ENCODE results near the gene EBPL.
"Not testable (repeated sequence)": the region's sequence is repeated elsewhere in the genome, so short reads cannot be mapped to it uniquely, and the experiment has no call there.

Gene EBPL

DNA sequence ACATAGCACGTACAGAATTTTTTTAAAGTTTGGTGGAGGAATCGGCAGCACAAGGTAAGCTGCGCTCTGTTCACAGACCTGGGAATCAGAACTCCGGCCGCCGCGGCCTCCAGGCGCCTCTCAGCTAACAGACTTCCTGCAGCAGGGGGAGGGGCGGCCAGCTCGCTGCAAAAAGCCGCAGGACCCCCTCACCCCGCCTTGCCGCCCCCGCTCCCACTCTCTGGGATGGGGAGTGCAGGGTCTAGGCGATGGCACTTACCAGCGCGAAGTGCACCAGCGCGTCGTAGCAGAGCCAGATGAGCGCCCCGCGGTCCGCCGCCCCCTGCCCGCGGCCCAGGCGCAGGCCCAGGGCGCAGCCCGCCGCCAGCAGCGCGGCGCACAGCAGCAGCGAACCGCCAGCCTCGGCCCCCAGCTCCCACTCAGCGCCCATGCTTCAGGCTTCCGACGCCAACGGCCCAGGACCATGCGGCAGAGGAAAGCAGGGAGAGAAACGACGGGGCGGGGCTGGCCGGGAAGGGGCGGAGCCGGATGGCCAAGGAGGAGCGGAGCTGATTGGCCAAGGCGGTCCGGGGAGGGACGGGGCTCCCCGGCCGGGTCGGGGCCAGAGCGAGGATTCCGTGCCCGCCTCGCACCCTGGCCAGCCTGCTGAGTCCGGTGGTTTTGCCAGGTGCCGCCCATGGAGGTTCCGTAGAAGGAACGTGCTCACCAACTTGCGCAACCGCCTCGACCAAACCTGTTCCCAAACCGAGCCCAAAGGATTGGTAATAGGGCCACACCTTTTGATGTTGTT, at the start of gene EBPL:
Gene EBPL (minus strand): TSS at position 492 of the 790 bp plus-strand sequence. CDS start 62 bp downstream, at position 430.
- peak; percentile 76 to 78 for DNase-seq (ENCODE audit: low read depth in 2 of 2)

DNA sequence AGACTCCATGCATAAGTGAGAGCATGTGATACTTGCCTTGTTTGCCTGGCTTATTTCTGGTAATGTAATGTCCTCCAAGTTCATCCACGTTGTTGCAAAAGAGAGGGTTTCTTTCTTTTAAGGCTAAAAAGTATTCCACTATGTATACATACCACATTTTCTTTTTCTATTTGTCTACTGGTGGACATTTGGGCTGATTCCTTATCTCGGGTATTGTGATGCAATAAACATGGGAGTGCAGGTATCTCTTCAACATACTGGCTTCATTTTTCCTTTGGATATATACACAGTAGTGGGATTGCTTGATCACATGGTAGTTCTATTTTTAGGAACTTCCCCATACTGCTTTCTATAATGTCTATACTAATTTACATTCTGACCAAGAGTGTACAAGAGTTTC, 49.6 kb upstream of the EBPL start:
- no peak for DNase-seq (ENCODE audit: low read depth in 2 of 2)

DNA sequence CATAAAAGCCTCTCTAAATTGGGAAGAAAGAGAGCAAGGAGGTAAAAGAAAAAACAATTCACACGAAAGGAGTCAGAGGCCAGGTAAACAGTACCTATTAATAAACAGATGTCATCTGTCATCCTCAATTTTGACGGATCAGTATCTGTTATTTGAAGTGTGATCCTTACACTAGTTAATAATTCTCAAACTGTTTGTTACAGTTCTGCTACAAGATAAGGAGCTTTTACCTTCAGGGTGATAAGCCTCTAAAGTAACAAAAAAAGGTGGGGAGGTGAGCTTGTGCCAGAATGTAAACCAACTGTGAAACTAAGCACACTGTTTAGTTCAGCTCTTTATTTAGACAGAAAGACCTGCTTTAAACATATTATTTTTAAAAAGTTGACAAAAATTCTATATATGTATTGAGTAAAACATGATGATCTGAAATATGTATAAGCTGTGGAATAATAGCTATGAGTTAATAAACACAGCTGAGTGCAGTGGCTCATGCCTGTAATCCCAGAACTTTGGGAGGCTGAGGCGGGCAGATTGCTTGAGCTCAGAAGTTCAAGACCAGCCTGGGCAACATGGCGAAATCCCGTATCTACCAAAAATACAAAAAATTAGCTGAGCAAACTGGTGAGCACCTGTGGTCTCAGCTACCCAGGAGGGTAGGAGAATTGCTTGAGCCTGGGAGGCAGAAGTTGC, 48.4 kb upstream of the EBPL start:
- DNase-seq (ENCODE audit: low read depth in 2 of 2) = no peak

DNA sequence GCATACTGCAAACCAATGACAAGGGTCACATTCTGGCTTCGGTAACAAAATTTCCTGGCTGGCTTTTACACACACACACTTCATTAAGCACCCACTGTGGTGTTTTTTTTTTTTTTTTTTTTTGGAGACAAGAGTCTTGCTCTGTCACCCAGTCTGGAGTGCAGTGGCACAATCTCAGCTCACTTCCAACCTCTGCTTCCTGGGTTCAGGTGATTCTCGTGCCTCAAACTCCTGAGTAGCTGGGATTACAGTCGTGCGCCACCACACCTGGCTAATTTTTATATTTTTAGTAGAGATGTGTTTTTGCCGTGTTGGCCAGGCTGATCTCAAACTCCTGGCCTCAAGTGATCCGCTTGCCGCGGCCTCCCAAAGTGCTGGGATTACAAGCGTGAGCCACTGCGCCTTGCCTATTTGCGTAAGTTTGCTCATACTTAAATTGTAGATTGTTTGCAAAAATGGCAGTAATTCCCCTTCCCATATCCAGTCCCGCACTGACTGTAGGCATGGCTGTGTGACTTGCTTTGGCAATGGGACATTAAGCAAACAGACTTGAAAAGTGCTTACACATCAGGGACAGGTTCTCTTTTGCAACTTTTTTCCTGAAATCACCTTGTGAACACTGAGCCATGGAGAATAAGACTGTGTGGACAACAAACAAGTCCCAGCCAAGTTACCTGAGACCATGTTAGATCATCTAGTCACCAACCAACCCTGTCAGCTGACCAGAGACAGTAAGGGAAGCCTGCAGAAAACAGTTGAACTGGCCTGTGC, 42.1 kb upstream of the EBPL start:
- DNase-seq (ENCODE audit: low read depth in 2 of 2) = no peak

DNA sequence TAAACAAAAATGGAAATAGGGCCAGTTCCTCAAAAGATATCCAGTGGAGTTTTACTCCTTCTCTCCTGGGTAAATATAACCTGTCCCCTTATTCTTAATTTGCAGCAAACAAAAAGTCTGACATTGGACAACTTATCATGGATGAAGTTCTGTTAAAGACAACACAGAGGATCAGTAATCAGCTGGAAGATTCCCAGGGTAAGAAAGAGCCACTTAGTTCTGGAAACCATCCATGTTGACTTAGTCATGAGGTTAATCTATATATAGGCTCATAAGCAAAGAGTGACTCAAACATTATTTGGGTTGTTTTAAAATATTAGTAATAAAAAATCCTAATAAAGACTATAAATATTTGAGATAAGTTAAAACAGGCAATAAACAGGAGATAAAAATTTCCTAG, 40.5 kb upstream of the EBPL start:
- no peak for DNase-seq (ENCODE audit: low read depth in 2 of 2)

DNA sequence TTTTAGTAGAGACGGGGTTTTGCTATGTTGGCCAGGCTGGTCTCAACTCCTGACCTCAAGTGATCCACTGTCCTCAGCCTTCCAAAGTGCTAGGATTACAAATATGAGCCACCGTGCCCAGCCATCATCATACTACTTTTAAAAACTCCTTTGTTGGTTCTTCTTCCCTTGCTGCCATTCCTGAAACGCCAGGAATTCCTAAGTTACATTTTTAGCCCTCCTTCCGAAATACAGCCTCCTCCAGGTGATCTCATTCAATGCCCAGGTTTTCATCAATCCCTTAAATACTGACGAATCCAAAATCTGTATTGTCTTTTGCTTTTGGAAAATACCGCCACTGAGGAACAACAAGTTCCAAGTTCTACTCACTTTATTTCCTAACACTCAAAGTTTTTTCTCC, 25.3 kb upstream of the EBPL start:
- DNase-seq (ENCODE audit: low read depth in 2 of 2) = no peak

DNA sequence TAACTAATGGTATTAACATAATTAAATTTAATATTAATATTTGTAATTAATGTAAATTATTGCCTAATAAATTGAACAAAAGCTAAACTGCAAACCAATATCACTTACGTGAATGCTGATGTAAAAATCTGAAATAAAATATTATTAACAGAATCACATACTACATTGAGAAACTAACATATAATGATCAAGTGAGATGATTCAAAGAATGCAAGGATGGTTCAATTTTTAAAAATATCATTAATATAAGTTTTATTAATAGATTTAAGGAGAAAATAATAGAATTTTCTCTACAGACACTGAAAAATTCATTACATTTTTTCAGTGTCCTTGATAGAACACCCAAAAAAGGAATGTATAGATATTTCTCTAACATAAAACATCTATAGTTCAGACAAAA, 23.5 kb upstream of the EBPL start:
- DNase-seq (ENCODE audit: low read depth in 2 of 2) = no peak

DNA sequence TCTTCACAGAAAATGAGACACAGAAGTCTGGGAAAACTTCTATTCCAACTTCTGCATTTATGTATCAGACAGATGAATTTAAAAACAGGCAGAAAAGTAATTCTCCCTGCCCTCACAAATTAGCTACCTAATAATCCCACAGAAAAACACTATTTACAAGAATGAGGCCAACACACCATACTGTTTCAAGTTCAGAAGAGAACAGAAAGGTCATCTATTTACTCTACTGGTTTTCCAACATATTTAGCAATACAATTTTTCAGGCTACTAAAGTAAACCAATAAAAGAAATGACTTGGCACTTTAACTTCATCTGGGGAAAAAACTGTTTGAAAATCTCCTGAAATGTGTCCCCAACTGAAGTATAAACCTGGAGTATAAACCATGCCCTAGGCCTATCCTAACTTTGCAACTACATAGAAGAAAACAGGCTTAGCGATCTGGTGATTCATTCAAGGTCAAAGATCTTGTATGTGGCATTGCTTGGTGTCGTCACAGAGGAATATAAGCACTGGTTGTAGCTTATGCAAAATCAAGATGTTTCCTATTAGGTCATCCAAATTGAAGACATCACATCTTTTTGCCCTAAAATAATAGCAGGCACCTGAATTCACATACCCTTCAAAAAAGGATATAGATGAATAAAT, 20.1 kb upstream of the EBPL start:
- no peak for DNase-seq (ENCODE audit: low read depth in 2 of 2)

DNA sequence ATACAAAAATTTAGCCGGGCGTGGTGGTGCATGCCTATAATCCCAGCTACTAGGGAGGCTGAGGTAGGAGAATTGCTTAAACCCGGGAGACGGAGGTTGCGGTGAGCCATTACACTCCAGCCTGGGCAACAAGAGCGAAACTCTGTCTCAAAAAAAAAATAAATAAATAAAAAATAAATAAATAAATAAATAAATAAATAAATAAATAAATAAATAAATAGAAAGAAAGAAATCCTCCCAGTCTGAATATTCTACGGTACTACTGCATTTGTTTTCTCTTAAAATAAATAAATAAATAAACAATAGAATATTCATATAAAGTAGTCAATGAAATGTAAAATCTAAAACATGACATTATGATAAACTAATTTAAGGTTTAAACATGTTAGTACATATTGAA, 13.0 kb upstream of the EBPL start:
- not testable (repeated sequence) for DNase-seq (ENCODE audit: low read depth in 2 of 2)

DNA sequence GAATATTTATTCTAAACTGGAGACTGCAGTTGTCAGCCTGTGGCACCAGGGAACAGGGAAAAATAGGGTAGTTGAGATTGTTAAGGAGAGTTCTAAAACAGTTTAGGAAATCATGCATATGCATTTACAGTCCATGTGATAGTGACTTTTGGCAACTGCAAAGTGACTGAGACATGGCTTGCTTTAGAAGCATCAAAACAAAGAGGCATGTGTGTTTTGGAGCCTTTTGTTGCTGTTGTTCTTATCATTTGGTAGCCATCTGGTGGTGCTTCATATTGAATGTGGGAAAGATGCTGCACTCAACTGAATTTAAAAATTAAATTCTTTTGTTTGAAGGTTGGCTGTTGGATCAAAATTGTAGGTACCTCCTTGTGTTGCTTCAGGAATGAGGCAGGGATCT, 10.2 kb upstream of the EBPL start:
- DNase-seq (ENCODE audit: low read depth in 2 of 2) = no peak

DNA sequence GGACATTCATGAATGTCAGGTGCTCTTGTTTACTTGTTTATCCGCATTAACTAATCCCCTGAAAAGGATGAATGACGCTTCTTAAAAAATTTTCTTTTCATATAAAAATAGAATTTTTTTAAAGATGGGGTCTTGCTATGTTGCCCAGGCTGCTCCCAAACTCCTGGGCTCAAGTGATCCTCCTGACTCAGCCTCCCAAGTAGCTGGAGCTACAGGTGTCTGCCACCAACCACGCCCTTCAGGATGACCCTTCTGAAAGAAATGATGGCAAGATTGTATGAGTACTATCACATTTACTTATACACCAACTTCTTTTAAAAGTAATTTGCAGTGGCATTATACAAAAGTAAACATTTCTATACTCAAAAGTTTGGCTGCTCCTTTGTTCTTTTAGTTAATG, 6.2 kb upstream of the EBPL start:
- no peak for DNase-seq (ENCODE audit: low read depth in 2 of 2)

DNA sequence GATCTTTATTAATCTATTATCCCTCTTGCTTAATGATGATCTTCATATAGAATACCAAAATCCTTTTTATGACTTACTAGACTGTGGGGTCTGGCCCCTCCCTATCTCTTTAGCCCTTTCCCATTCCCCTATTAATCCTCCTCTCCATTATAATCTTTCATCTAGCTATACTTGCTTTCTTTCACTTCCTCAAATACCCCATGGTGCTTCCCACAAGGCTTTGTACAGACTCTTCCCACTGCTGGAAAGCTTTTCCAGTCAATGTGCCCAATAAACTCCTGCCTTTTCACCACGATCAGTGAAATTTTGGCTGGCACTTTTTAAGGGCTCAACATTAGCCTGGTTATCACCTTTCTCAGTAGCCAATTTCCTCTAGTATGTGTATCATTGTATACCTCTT, 3.2 kb upstream of the EBPL start:
- no peak for DNase-seq (ENCODE audit: low read depth in 2 of 2)

DNA sequence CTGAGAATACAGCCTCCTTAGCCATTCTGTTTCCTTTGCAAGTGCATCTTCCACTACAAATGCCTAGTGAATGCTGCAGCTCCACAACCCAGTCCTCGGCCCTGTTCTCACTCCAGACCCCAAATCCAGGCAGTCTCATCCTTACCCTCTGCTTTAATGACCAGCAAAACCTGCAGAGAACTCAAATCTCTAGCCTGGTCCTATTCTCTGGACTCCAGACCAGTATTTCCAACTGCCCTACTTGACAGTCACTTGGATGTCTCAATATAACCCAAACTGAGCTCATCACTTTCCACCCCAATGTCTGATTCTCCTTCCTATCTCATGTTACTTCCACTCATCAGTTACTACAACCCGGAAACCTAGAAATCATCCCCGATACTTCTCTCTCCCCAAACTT, 2.6 kb upstream of the EBPL start:
- DNase-seq (ENCODE audit: low read depth in 2 of 2) = no peak

DNA sequence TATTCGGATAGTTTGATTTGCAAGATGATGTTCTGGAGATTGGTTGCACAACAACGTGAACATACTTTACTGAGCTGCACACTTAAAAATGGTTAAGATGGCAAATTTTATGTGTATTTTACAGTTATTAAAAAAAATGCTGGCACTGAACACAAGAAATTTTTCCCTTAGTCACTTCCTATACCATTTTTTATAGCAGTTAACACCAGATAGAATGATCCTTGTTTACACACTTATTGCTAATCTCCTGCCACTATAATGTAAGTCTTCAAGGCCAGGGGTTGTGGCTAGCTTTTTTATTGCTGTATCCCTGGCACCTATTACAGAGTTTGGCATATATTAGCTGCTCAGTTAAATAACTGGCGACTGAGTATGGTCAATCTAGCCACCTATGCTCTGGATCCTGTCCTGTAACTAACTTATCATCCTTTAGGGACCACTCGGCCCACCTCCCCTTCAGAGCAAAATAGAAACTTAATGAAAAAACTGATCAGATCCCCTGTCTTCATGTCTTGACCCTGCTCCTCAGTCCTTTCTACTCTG, 2.0 kb upstream of the EBPL start:
- no peak for DNase-seq (ENCODE audit: low read depth in 2 of 2)

DNA sequence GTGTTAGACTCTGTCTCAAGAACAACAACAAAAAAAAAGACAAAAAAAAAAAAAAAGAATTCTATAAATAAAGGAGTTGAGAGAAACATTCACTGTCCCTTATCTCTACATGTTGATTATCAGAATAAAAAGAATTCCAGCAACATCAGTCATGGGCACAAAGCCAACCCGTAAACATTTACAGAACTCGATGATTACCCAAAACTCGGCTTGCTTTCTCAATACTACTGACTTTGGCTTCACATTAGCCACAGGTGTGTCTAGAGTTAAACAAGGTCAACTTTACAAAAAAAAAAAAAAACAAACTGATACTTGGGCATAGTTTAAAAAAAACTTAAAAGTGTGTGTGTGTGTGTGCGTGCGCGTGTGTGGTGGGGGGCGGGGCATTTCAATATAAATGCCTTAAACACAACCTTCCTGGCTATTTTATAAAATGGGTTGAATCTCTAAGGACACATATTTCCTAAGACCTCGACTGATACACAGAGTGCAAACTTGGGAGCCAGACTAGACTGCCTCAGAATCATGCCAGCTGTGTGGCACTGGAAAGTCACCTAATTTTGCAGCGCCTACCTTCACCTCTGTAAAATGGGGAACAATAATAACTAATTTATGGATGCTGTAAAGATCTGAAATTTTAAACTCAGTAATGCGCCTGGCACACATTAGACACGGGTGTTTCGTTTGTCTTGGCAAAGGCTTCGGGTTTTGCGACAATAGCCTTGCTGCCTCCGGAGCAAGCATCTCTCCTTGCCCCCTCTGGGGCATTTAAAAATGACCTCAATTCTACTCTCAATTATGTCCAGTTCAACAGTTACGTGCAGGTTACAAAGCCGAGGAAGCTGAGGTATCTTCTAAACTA, 922 bp downstream of the EBPL start:
- no peak for DNase-seq (ENCODE audit: low read depth in 2 of 2)

DNA sequence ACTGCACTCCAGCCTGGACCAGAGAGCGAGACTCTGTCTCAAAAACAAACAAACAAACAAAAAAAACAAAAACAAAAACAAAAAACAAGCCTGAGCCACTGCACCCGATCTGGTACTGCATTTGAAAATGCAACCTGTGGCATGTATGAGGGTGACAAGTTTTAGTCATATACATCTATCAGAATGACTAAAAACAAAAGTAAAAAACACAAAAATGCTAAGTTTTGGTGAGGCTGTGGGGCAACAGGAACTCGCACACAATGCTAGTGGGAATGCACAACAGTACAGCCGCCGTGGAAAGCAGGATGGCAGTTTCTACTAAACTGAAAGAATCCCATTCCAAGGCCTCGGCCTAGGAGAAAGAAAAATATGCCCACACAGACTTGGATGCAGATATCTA, 7.8 kb downstream of the EBPL start:
- DNase-seq (ENCODE audit: low read depth in 2 of 2) = no peak

DNA sequence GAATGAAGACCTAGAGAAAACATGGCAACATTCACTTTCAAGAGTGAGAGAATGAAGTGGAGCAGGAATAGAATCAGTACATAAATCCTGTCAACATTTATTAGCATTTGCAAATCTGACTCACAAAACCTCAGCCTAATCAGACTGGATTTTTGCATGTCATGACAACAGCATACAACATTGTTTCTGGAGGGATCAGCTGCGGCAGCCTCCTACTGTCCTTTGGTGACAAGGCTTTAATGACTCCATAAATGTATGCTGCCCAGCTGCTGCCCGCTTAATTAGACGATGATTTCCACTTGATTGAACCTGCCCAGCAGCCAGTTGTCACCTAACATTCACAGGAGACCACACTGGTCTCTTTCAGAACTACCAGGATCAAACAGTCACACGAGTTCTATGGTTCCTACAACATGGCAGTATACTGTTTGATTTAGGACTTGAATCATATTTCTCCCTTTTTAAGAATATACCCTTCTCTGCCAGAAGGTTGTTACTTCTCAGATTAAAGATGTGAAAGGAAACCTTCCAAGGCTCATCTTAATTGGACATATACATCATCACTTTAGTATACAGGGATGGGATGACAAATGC, 9.3 kb downstream of the EBPL start:
- DNase-seq (ENCODE audit: low read depth in 2 of 2) = no peak

DNA sequence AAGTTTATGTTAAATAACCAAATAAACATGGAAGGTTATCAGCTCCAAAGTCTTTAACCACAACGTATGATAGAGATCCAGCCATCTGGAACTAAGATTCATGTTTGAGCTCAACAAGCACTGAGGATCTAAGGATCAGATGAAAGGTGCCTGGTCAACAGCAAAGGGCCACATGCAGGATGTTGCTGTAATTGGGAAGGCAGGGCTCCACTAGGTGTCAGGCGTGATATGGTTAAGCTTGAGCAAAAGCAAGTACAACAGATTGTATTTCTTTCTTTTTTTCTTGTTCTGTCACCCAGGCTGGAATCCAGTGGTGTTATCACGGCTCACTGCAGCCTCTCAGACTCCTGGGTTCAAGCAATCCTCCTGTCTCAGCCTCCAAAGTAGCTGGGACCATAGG, 12.0 kb downstream of the EBPL start:
- DNase-seq (ENCODE audit: low read depth in 2 of 2) = no peak

DNA sequence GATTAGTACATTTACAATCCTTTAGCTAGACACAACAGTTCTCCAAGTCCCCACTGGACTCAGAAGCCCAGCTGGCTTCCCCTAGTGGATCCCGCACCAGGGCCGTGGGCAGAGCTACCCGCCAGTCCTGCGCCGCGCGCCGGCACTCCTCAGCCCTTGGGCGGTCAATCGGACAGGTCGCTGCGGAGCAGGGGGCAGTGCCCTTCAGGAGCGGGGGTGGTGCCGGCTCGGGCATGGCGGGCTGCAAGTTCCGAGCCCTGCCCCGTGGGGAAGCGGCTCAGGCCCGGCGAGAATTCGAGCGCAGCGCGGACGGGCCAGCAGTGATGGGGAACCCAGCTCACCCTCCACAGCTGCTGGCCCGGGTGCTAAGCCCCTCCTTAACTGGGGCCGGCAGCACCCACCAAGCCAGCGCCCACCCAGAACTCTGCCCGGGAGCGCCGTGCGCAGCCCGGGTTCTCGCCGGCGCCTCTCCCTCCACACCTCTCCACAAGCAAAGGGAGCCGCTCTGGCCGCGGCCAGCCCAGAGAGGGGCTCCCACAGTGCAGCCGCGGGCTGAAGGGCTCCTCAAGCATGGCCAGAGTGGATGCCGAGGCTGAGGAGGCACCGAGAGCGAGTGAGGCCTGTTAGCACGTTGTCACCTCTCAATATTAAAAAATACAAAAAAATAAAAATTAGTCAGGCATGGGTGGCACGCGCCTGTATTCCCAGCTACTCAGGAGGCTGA, 12.9 kb downstream of the EBPL start:
- DNase-seq (ENCODE audit: low read depth in 2 of 2) = no peak

All from stimulated activated CD8-positive, alpha-beta memory T cell treated with anti-CD3 and anti-CD28 coated beads, Interleukin-2, amount 100 ng/mL, for 1 hour (primary cell).